ENCODE results near the gene GPR107. TPM values are rescaled to one million over a fixed set of nuclear protein-coding genes. Genes with fewer than 3 reads are reported as not detected.

GPR107 gene
- total and polyA plus RNA-seq, 12 donors: 8.9 to 45.9 (median 30.8) TPM

- Histone ChIP-seq H3K27me3 (no peaks in the 10 kb centered on the region), H3K9me3 (replicated peaks in 1 of 3) (no peaks in the 10 kb centered on the region), H3K36me3 (replicated peaks in 1 of 2) (no peaks in the 10 kb centered on the region), H3K27ac (no peak overlapping the region), H3K4me1 (replicated peaks in 1 of 2) (peaks cover 0 to 24% of the 10 kb centered on the region in 2 donors), H3K4me3 (no peak overlapping the region)
- intact Hi-C loops (cut with DNase I): no loop called here
- TF ChIP-seq, protein P1, sequence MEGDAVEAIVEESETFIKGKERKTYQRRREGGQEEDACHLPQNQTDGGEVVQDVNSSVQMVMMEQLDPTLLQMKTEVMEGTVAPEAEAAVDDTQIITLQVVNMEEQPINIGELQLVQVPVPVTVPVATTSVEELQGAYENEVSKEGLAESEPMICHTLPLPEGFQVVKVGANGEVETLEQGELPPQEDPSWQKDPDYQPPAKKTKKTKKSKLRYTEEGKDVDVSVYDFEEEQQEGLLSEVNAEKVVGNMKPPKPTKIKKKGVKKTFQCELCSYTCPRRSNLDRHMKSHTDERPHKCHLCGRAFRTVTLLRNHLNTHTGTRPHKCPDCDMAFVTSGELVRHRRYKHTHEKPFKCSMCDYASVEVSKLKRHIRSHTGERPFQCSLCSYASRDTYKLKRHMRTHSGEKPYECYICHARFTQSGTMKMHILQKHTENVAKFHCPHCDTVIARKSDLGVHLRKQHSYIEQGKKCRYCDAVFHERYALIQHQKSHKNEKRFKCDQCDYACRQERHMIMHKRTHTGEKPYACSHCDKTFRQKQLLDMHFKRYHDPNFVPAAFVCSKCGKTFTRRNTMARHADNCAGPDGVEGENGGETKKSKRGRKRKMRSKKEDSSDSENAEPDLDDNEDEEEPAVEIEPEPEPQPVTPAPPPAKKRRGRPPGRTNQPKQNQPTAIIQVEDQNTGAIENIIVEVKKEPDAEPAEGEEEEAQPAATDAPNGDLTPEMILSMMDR (IDR thresholded peaks at IDR 0.05): no peak
- no peak for TF ChIP-seq POLR2A (IDR thresholded peaks at IDR 0.05)
- peak in 1 of 7 donors; percentile 41 for DNase-seq
- WGBS, 4 donors: 75 to 89% (median 81%) methylated on average over 7 of the region's 7 CpGs
Observed at GRCh38 chr9:130023144-130023787, 30.4 kb upstream of the GPR107 start.

GRCh38 chr9:130023994-130024596, 29.6 kb upstream of the GPR107 start:
- Histone ChIP-seq H3K4me1 (replicated peaks in 1 of 2) (peaks cover 0 to 29% of the 10 kb centered on the region in 2 donors), H3K4me3 (no peak overlapping the region), H3K27me3 (no peaks in the 10 kb centered on the region), H3K27ac (no peak overlapping the region), H3K9me3 (replicated peaks in 1 of 3) (no peaks in the 10 kb centered on the region), H3K36me3 (replicated peaks in 1 of 2) (no peaks in the 10 kb centered on the region)
- 94 to 98% (median 96%) methylated on average over 3 of the region's 3 CpGs for WGBS, 4 donors
- no peak for TF ChIP-seq POLR2A (IDR thresholded peaks at IDR 0.05)
- TF ChIP-seq, protein P1 (IDR thresholded peaks at IDR 0.05): no peak
- intact Hi-C loops (cut with DNase I): no loop called here
- DNase-seq: peak in 1 of 7 donors; percentile 14

DNA sequence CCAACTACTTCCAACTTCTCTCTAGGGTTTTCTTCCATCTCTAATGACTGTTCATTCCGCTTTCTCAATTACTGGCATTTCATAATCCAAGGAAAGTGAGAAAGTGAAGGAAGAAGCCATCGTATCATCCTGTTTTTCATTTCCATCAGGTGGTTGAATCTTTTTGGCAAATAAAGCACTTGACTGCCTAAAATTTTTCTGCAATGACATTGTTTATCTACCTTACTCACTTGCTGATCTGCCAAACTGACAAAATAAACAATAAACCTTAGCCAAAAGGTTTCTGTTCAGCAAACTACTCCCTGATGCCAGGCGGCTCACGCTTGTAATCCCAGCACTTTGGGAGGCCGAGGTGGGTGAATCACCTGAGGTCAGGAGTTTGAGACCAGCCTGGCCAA, 29.1 kb upstream of the GPR107 start:
- H3K27ac ChIP-seq: no peak overlapping the region
- H3K36me3 ChIP-seq (replicated peaks in 1 of 2): no peaks in the 10 kb centered on the region
- TF ChIP-seq POLR2A (IDR thresholded peaks at IDR 0.05): no peak
- TF ChIP-seq, protein P1 (IDR thresholded peaks at IDR 0.05): no peak
- intact Hi-C loops (cut with DNase I): no loop called here
- H3K9me3 ChIP-seq (replicated peaks in 1 of 3): no peaks in the 10 kb centered on the region
- 77 to 90% (median 88%) methylated on average over 4 to 5 of the region's 5 CpGs for WGBS, 4 donors
- no peak overlapping the region for H3K4me3 ChIP-seq
- no peaks in the 10 kb centered on the region for H3K27me3 ChIP-seq
- peaks cover 0 to 34% of the 10 kb centered on the region in 2 donors for H3K4me1 ChIP-seq (replicated peaks in 1 of 2)
- DNase-seq: no peak

DNA sequence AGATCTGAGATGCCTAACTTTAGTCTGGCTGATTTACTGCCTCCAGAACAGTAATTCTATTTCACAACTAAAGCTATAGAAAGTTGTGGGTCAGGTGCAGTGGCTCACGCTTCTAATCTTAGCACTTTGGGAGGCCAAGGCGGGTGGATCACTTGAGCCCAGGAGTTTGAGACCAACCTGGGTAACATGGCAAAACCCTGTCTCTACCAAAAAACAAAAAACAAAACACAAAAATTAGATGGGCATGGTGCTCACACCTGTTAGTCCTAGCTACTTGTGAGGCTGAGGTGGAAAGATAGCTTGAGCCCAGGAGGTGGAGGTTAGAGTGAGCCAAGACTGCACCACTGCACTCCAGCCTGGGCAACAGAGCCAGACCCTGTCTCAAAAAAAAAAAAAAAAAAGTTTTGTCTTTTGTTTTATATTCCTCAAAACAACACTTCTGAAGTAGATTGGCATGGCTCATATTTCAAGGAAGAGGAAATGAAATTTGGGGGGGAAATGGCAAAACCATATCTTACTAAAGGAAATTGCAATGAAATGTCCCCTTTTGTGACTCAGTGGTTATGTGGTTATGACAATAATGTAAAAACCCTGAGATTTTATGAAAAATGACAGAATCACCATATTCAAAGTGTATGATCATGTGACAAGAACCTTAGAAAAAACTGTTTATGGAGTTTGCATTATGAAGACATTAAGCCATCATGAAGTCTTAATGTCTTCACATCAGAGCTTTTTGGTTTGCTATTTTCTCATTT, 26.9 kb upstream of the GPR107 start:
- no peaks in the 10 kb centered on the region for H3K27me3 ChIP-seq
- no peaks in the 10 kb centered on the region for H3K9me3 ChIP-seq (replicated peaks in 1 of 3)
- peak in 1 of 7 donors; percentile 11 for DNase-seq
- TF ChIP-seq, protein P1 (IDR thresholded peaks at IDR 0.05): no peak
- TF ChIP-seq POLR2A (IDR thresholded peaks at IDR 0.05): no peak
- H3K27ac ChIP-seq: no peak overlapping the region
- 83 to 94% (median 87%) methylated on average over 2 of the region's 2 CpGs for WGBS, 4 donors
- intact Hi-C loops (cut with DNase I): no loop called here
- H3K4me3 ChIP-seq: no peak overlapping the region
- H3K36me3 ChIP-seq (replicated peaks in 1 of 2): no peaks in the 10 kb centered on the region
- H3K4me1 ChIP-seq (replicated peaks in 1 of 2): peaks cover 5 to 30% of the 10 kb centered on the region in 2 donors
